GM10847 (cell line): ENCODE data around the gene PDE10A.

ENCODE experiments used
- POLR2A ChIP-seq: IDR thresholded peaks from 2 replicates; pipeline ENCODE4 v1.6.1; 2011; ENCODE audit not compliant: insufficient read length; ENCODE audit errors: extremely low read depth

PDE10A gene

GRCh38 chr6:165468340-165469235 is 194.5 kb downstream of the PDE10A start:
- TF ChIP-seq POLR2A, result no peak

GRCh38 chr6:165458134-165458533 is 204.9 kb downstream of the PDE10A start:
- no peak for TF ChIP-seq POLR2A

- TF ChIP-seq POLR2A, result no peak
Observed at GRCh38 chr6:165456286-165456685, 206.8 kb downstream of the PDE10A start.

GRCh38 chr6:165455488-165455887 is 207.6 kb downstream of the PDE10A start:
- TF ChIP-seq POLR2A, result no peak

GRCh38 chr6:165453395-165453794 is 209.6 kb downstream of the PDE10A start:
- TF ChIP-seq POLR2A, result no peak

- no peak for TF ChIP-seq POLR2A
Observed at GRCh38 chr6:165451838-165452237, 211.2 kb downstream of the PDE10A start.

- TF ChIP-seq POLR2A, result no peak
Observed at GRCh38 chr6:165448210-165448609, 214.8 kb downstream of the PDE10A start.

GRCh38 chr6:165447141-165447540 is 215.9 kb downstream of the PDE10A start:
- no peak for TF ChIP-seq POLR2A

- no peak for TF ChIP-seq POLR2A
Observed at GRCh38 chr6:165446331-165446730, 216.7 kb downstream of the PDE10A start.

- TF ChIP-seq POLR2A, result no peak
Observed at GRCh38 chr6:165443462-165443861, 219.6 kb downstream of the PDE10A start.

- no peak for TF ChIP-seq POLR2A
Observed at GRCh38 chr6:165441181-165441580, 221.9 kb downstream of the PDE10A start.

- TF ChIP-seq POLR2A, result no peak
Observed at GRCh38 chr6:165439928-165440554, 223.0 kb downstream of the PDE10A start.

- no peak for TF ChIP-seq POLR2A
Observed at GRCh38 chr6:165426892-165427291, 236.1 kb downstream of the PDE10A start.

GRCh38 chr6:165422192-165422591 is 240.8 kb downstream of the PDE10A start:
- TF ChIP-seq POLR2A, result no peak

- no peak for TF ChIP-seq POLR2A
Observed at GRCh38 chr6:165417278-165417865, 245.7 kb downstream of the PDE10A start.

- no peak for TF ChIP-seq POLR2A
Observed at GRCh38 chr6:165404697-165405096, 258.3 kb downstream of the PDE10A start.
